HG02981 (cell line): Measurements from ENCODE around the gene NKG7.

Source experiments
- ATAC-seq: cut with Tn5 transposase; IDR thresholded peaks from one replicate; pipeline ENCODE4 v1.9.1; 2021; ENCODE audit warnings: mild to moderate bottlenecking, moderate library complexity; ENCODE audit not compliant: unreplicated experiment

Gene NKG7

GRCh38 chr19:51338563-51339312, 33.7 kb downstream of the NKG7 start:
- ATAC-seq: peak; percentile 64

GRCh38 chr19:51337861-51338562, 34.4 kb downstream of the NKG7 start:
- ATAC-seq: no peak

GRCh38 chr19:51337141-51337860, 35.2 kb downstream of the NKG7 start:
- no peak for ATAC-seq

GRCh38 chr19:51333836-51334460, 38.5 kb downstream of the NKG7 start:
- no peak for ATAC-seq

- ATAC-seq: no peak
Observed at GRCh38 chr19:51331716-51332115, 40.7 kb downstream of the NKG7 start.

- no peak for ATAC-seq
Observed at GRCh38 chr19:51331193-51331592, 41.3 kb downstream of the NKG7 start.

- ATAC-seq: no peak
Observed at GRCh38 chr19:51330366-51330765, 42.1 kb downstream of the NKG7 start.

- no peak for ATAC-seq
Observed at GRCh38 chr19:51329411-51329810, 43.0 kb downstream of the NKG7 start.

- no peak for ATAC-seq
Observed at GRCh38 chr19:51327066-51328001, 45.1 kb downstream of the NKG7 start.

GRCh38 chr19:51326216-51327065, 46.0 kb downstream of the NKG7 start:
- ATAC-seq: no peak

GRCh38 chr19:51325161-51325976, 47.1 kb downstream of the NKG7 start:
- no peak for ATAC-seq

GRCh38 chr19:51324167-51324481, 48.3 kb downstream of the NKG7 start:
- ATAC-seq: no peak

GRCh38 chr19:51323481-51324166, 48.8 kb downstream of the NKG7 start:
- ATAC-seq: no peak

- no peak for ATAC-seq
Observed at GRCh38 chr19:51321799-51322198, 50.7 kb downstream of the NKG7 start.
